ENCODE results near the gene WASL.

WASL gene

GRCh38 chr7:123665896-123666295, 82.9 kb downstream of the WASL start:
- no peak overlapping the region for H3K9ac ChIP-seq (ENCODE audit: low read length)
- no peak overlapping the region for H2BK5ac ChIP-seq (ENCODE audit: low read depth, low read length, poor library complexity)
- no peak overlapping the region for H3K18ac ChIP-seq (ENCODE audit: low read length)
- H2BK120ac ChIP-seq (ENCODE audit: insufficient read depth, low read length, poor library complexity): no peak overlapping the region
- H3K14ac ChIP-seq (ENCODE audit: low read length): no peak overlapping the region
- no peak overlapping the region for H3K27ac ChIP-seq (ENCODE audit: low read depth, low read length)
- no peak overlapping the region for H3K4me2 ChIP-seq (ENCODE audit: low read length)
- no peak overlapping the region for H3K4me3 ChIP-seq (ENCODE audit: low read depth, low read length)
- H4K12ac ChIP-seq (ENCODE audit: low read depth, low read length): no peak overlapping the region
- H3K79me1 ChIP-seq (ENCODE audit: low read length): peaks cover 2% of the 10 kb centered on the region
- DNase-seq: no peak
- no peak overlapping the region for H3K23ac ChIP-seq (ENCODE audit: low read length)
- H2AK5ac ChIP-seq (ENCODE audit: low read length): no peak overlapping the region
- peak overlapping the region; percentile 52 for H2BK12ac ChIP-seq (ENCODE audit: low read length)
- no peak overlapping the region for H2AFZ ChIP-seq (ENCODE audit: insufficient read depth, low read length, poor library complexity)
- H4K91ac ChIP-seq (ENCODE audit: low read depth, low read length): no peak overlapping the region
- H3K4ac ChIP-seq (ENCODE audit: low read depth, low read length): no peak overlapping the region
- H3K4me1 ChIP-seq (ENCODE audit: control insufficient read depth in 1 of 2, insufficient read depth in 2 of 2, low read length in 2 of 2): peaks cover 0 to 7% of the 10 kb centered on the region in 2 experiments
- H4K8ac ChIP-seq (ENCODE audit: low read depth, low read length): no peak overlapping the region
- no peaks in the 10 kb centered on the region for H3K79me2 ChIP-seq (ENCODE audit: control insufficient read depth, insufficient read depth, low read length, poor library complexity)
- no peaks in the 10 kb centered on the region for H3K9me3 ChIP-seq (ENCODE audit: insufficient read depth, low read depth, low read length)
- no CpG with 5 or more reads among the region's 1 CpG for WGBS (ENCODE audit: extremely low coverage, insufficient coverage, insufficient read length)
- no peaks in the 10 kb centered on the region for H3K27me3 ChIP-seq (ENCODE audit: insufficient read depth, low read length)
- peaks cover 0 to 2% of the 10 kb centered on the region in 2 experiments for H3K36me3 ChIP-seq (ENCODE audit: control insufficient read depth in 1 of 2, insufficient read depth in 2 of 2, low read length in 2 of 2)

- H2BK5ac ChIP-seq (ENCODE audit: low read depth, low read length, poor library complexity): no peak overlapping the region
- H3K79me1 ChIP-seq (ENCODE audit: low read length): peaks cover 2% of the 10 kb centered on the region
- no peak overlapping the region for H2AK5ac ChIP-seq (ENCODE audit: low read length)
- DNase-seq: no peak
- no peak overlapping the region for H4K8ac ChIP-seq (ENCODE audit: low read depth, low read length)
- H3K23ac ChIP-seq (ENCODE audit: low read length): no peak overlapping the region
- H3K79me2 ChIP-seq (ENCODE audit: control insufficient read depth, insufficient read depth, low read length, poor library complexity): no peaks in the 10 kb centered on the region
- no peak overlapping the region for H3K18ac ChIP-seq (ENCODE audit: low read length)
- H2AFZ ChIP-seq (ENCODE audit: insufficient read depth, low read length, poor library complexity): no peak overlapping the region
- no peaks in the 10 kb centered on the region for H3K27me3 ChIP-seq (ENCODE audit: insufficient read depth, low read length)
- no CpG with 5 or more reads among the region's 2 CpGs for WGBS (ENCODE audit: extremely low coverage, insufficient coverage, insufficient read length)
- no peak overlapping the region for H4K12ac ChIP-seq (ENCODE audit: low read depth, low read length)
- no peak overlapping the region for H3K4ac ChIP-seq (ENCODE audit: low read depth, low read length)
- no peaks in the 10 kb centered on the region for H3K9me3 ChIP-seq (ENCODE audit: insufficient read depth, low read depth, low read length)
- no peak overlapping the region for H3K14ac ChIP-seq (ENCODE audit: low read length)
- H2BK12ac ChIP-seq (ENCODE audit: low read length): no peak overlapping the region
- H3K4me2 ChIP-seq (ENCODE audit: low read length): no peak overlapping the region
- peaks cover 0 to 2% of the 10 kb centered on the region in 2 experiments for H3K36me3 ChIP-seq (ENCODE audit: control insufficient read depth in 1 of 2, insufficient read depth in 2 of 2, low read length in 2 of 2)
- no peak overlapping the region for H3K27ac ChIP-seq (ENCODE audit: low read depth, low read length)
- H3K4me1 ChIP-seq (ENCODE audit: control insufficient read depth in 1 of 2, insufficient read depth in 2 of 2, low read length in 2 of 2): peaks cover 0 to 10% of the 10 kb centered on the region in 2 experiments
- H2BK120ac ChIP-seq (ENCODE audit: insufficient read depth, low read length, poor library complexity): no peak overlapping the region
- H3K9ac ChIP-seq (ENCODE audit: low read length): no peak overlapping the region
- H4K91ac ChIP-seq (ENCODE audit: low read depth, low read length): no peak overlapping the region
- H3K4me3 ChIP-seq (ENCODE audit: low read depth, low read length): no peak overlapping the region
Observed at GRCh38 chr7:123665157-123665556, 83.6 kb downstream of the WASL start.

GRCh38 chr7:123663200-123663599, 85.6 kb downstream of the WASL start:
- WGBS (ENCODE audit: extremely low coverage, insufficient coverage, insufficient read length): no CpG with 5 or more reads among the region's 6 CpGs
- no peak overlapping the region for H3K4me3 ChIP-seq (ENCODE audit: low read depth, low read length)

GRCh38 chr7:123662755-123663154, 86.0 kb downstream of the WASL start:
- H3K4me3 ChIP-seq (ENCODE audit: low read depth, low read length): no peak overlapping the region
- no peak overlapping the region for H4K91ac ChIP-seq (ENCODE audit: low read depth, low read length)
- H3K79me1 ChIP-seq (ENCODE audit: low read length): peaks cover 6% of the 10 kb centered on the region
- H4K12ac ChIP-seq (ENCODE audit: low read depth, low read length): no peak overlapping the region
- H3K27ac ChIP-seq (ENCODE audit: low read depth, low read length): no peak overlapping the region
- H3K36me3 ChIP-seq (ENCODE audit: control insufficient read depth in 1 of 2, insufficient read depth in 2 of 2, low read length in 2 of 2): peaks cover 0 to 2% of the 10 kb centered on the region in 2 experiments
- H3K4me1 ChIP-seq (ENCODE audit: control insufficient read depth in 1 of 2, insufficient read depth in 2 of 2, low read length in 2 of 2): peaks cover 4 to 13% of the 10 kb centered on the region in 2 experiments
- H3K79me2 ChIP-seq (ENCODE audit: control insufficient read depth, insufficient read depth, low read length, poor library complexity): no peaks in the 10 kb centered on the region
- no peak overlapping the region for H2BK5ac ChIP-seq (ENCODE audit: low read depth, low read length, poor library complexity)
- no peak overlapping the region for H4K8ac ChIP-seq (ENCODE audit: low read depth, low read length)
- WGBS (ENCODE audit: extremely low coverage, insufficient coverage, insufficient read length): no CpG with 5 or more reads among the region's 3 CpGs
- no peak overlapping the region for H2AK5ac ChIP-seq (ENCODE audit: low read length)
- H3K4ac ChIP-seq (ENCODE audit: low read depth, low read length): no peak overlapping the region
- no peak for DNase-seq
- no peak overlapping the region for H3K4me2 ChIP-seq (ENCODE audit: low read length)
- H3K27me3 ChIP-seq (ENCODE audit: insufficient read depth, low read length): no peaks in the 10 kb centered on the region
- H3K18ac ChIP-seq (ENCODE audit: low read length): no peak overlapping the region
- H3K9ac ChIP-seq (ENCODE audit: low read length): no peak overlapping the region
- no peaks in the 10 kb centered on the region for H3K9me3 ChIP-seq (ENCODE audit: insufficient read depth, low read depth, low read length)
- no peak overlapping the region for H3K23ac ChIP-seq (ENCODE audit: low read length)
- H3K14ac ChIP-seq (ENCODE audit: low read length): no peak overlapping the region
- H2BK120ac ChIP-seq (ENCODE audit: insufficient read depth, low read length, poor library complexity): no peak overlapping the region
- no peak overlapping the region for H2AFZ ChIP-seq (ENCODE audit: insufficient read depth, low read length, poor library complexity)
- H2BK12ac ChIP-seq (ENCODE audit: low read length): no peak overlapping the region

More at GRCh38 chr7:123663200-123663599, 85.6 kb downstream of the WASL start:
- Histone ChIP-seq H2AK5ac (ENCODE audit: low read length) (no peak overlapping the region), H3K27me3 (ENCODE audit: insufficient read depth, low read length) (no peaks in the 10 kb centered on the region), H3K9ac (ENCODE audit: low read length) (no peak overlapping the region), H2BK12ac (ENCODE audit: low read length) (no peak overlapping the region), H3K4ac (ENCODE audit: low read depth, low read length) (no peak overlapping the region), H3K36me3 (ENCODE audit: control insufficient read depth in 1 of 2, insufficient read depth in 2 of 2, low read length in 2 of 2) (peaks cover 0 to 2% of the 10 kb centered on the region in 2 experiments), H3K23ac (ENCODE audit: low read length) (no peak overlapping the region), H2BK120ac (ENCODE audit: insufficient read depth, low read length, poor library complexity) (no peak overlapping the region), H3K9me3 (ENCODE audit: insufficient read depth, low read depth, low read length) (no peaks in the 10 kb centered on the region), H4K91ac (ENCODE audit: low read depth, low read length) (no peak overlapping the region), H3K14ac (ENCODE audit: low read length) (no peak overlapping the region), H3K79me1 (ENCODE audit: low read length) (peaks cover 6% of the 10 kb centered on the region), H4K8ac (ENCODE audit: low read depth, low read length) (no peak overlapping the region), H3K79me2 (ENCODE audit: control insufficient read depth, insufficient read depth, low read length, poor library complexity) (no peaks in the 10 kb centered on the region), H2BK5ac (ENCODE audit: low read depth, low read length, poor library complexity) (no peak overlapping the region), H3K4me2 (ENCODE audit: low read length) (no peak overlapping the region), H3K27ac (ENCODE audit: low read depth, low read length) (no peak overlapping the region), H3K4me1 (ENCODE audit: control insufficient read depth in 1 of 2, insufficient read depth in 2 of 2, low read length in 2 of 2) (peaks cover 4 to 13% of the 10 kb centered on the region in 2 experiments), H4K12ac (ENCODE audit: low read depth, low read length) (no peak overlapping the region), H2AFZ (ENCODE audit: insufficient read depth, low read length, poor library complexity) (no peak overlapping the region), H3K18ac (ENCODE audit: low read length) (no peak overlapping the region)
- DNase-seq: no peak
